ENCODE results near the gene ZNRF2.

ZNRF2 gene

GRCh38 chr7:30351286-30351685 is 66.9 kb downstream of the ZNRF2 start:
- Histone ChIP-seq H3K9me3 (ENCODE audit: control insufficient read depth, low read depth, low read length) (no peaks in the 10 kb centered on the region), H3K27ac (ENCODE audit: low read length) (no peak overlapping the region), H3K9ac (ENCODE audit: low read length) (no peak overlapping the region), H3K4me1 (ENCODE audit: control insufficient read depth, low read depth, low read length) (peaks cover 53% of the 10 kb centered on the region), H3K36me3 (ENCODE audit: control insufficient read depth, low read depth, low read length) (no peaks in the 10 kb centered on the region), H3K4me3 (ENCODE audit: low read length) (no peak overlapping the region), H3K27me3 (ENCODE audit: control insufficient read depth, insufficient read depth, low read length) (no peaks in the 10 kb centered on the region)

- Histone ChIP-seq H3K27ac (ENCODE audit: low read length) (no peak overlapping the region), H3K27me3 (ENCODE audit: control insufficient read depth, insufficient read depth, low read length) (no peaks in the 10 kb centered on the region), H3K9me3 (ENCODE audit: control insufficient read depth, low read depth, low read length) (no peaks in the 10 kb centered on the region), H3K4me1 (ENCODE audit: control insufficient read depth, low read depth, low read length) (peaks cover 53% of the 10 kb centered on the region), H3K9ac (ENCODE audit: low read length) (no peak overlapping the region), H3K4me3 (ENCODE audit: low read length) (no peak overlapping the region), H3K36me3 (ENCODE audit: control insufficient read depth, low read depth, low read length) (no peaks in the 10 kb centered on the region)
These were observed 67.3 kb downstream of the ZNRF2 start for GRCh38 chr7:30351724-30352123.

- Histone ChIP-seq H3K36me3 (ENCODE audit: control insufficient read depth, low read depth, low read length) (no peaks in the 10 kb centered on the region), H3K9ac (ENCODE audit: low read length) (no peak overlapping the region), H3K4me3 (ENCODE audit: low read length) (no peak overlapping the region), H3K27me3 (ENCODE audit: control insufficient read depth, insufficient read depth, low read length) (no peaks in the 10 kb centered on the region), H3K27ac (ENCODE audit: low read length) (no peak overlapping the region), H3K9me3 (ENCODE audit: control insufficient read depth, low read depth, low read length) (no peaks in the 10 kb centered on the region), H3K4me1 (ENCODE audit: control insufficient read depth, low read depth, low read length) (peaks cover 53% of the 10 kb centered on the region)
These were observed 67.8 kb downstream of the ZNRF2 start for GRCh38 chr7:30352169-30352568.

GRCh38 chr7:30353532-30353931 is 69.1 kb downstream of the ZNRF2 start:
- no peaks in the 10 kb centered on the region for H3K27me3 ChIP-seq (ENCODE audit: control insufficient read depth, insufficient read depth, low read length)
- peaks cover 47% of the 10 kb centered on the region for H3K4me1 ChIP-seq (ENCODE audit: control insufficient read depth, low read depth, low read length)
- no peak overlapping the region for H3K4me3 ChIP-seq (ENCODE audit: low read length)
- no peaks in the 10 kb centered on the region for H3K36me3 ChIP-seq (ENCODE audit: control insufficient read depth, low read depth, low read length)
- no peak overlapping the region for H3K9ac ChIP-seq (ENCODE audit: low read length)
- no peaks in the 10 kb centered on the region for H3K9me3 ChIP-seq (ENCODE audit: control insufficient read depth, low read depth, low read length)
- H3K27ac ChIP-seq (ENCODE audit: low read length) = no peak overlapping the region

GRCh38 chr7:30353932-30354607 is 69.7 kb downstream of the ZNRF2 start:
- H3K4me1 ChIP-seq (ENCODE audit: control insufficient read depth, low read depth, low read length) = peaks cover 47% of the 10 kb centered on the region

GRCh38 chr7:30354791-30355190 is 70.4 kb downstream of the ZNRF2 start:
- Histone ChIP-seq H3K4me3 (ENCODE audit: low read length) (no peak overlapping the region), H3K4me1 (ENCODE audit: control insufficient read depth, low read depth, low read length) (peaks cover 43% of the 10 kb centered on the region), H3K9ac (ENCODE audit: low read length) (no peak overlapping the region), H3K36me3 (ENCODE audit: control insufficient read depth, low read depth, low read length) (no peaks in the 10 kb centered on the region), H3K27me3 (ENCODE audit: control insufficient read depth, insufficient read depth, low read length) (no peaks in the 10 kb centered on the region), H3K9me3 (ENCODE audit: control insufficient read depth, low read depth, low read length) (no peaks in the 10 kb centered on the region), H3K27ac (ENCODE audit: low read length) (no peak overlapping the region)

More at GRCh38 chr7:30353932-30354607, 69.7 kb downstream of the ZNRF2 start:
- Histone ChIP-seq H3K27me3 (ENCODE audit: control insufficient read depth, insufficient read depth, low read length) (no peaks in the 10 kb centered on the region), H3K4me3 (ENCODE audit: low read length) (no peak overlapping the region), H3K9ac (ENCODE audit: low read length) (no peak overlapping the region), H3K27ac (ENCODE audit: low read length) (no peak overlapping the region), H3K9me3 (ENCODE audit: control insufficient read depth, low read depth, low read length) (no peaks in the 10 kb centered on the region), H3K36me3 (ENCODE audit: control insufficient read depth, low read depth, low read length) (no peaks in the 10 kb centered on the region)

GRCh38 chr7:30359957-30360356 is 75.6 kb downstream of the ZNRF2 start:
- H3K4me3 ChIP-seq (ENCODE audit: low read length) = no peak overlapping the region
- no peaks in the 10 kb centered on the region for H3K36me3 ChIP-seq (ENCODE audit: control insufficient read depth, low read depth, low read length)

GRCh38 chr7:30363778-30364563 is 79.6 kb downstream of the ZNRF2 start:
- no peak overlapping the region for H3K27ac ChIP-seq (ENCODE audit: low read length)

More at GRCh38 chr7:30359957-30360356, 75.6 kb downstream of the ZNRF2 start:
- Histone ChIP-seq H3K4me1 (ENCODE audit: control insufficient read depth, low read depth, low read length) (peaks cover 18% of the 10 kb centered on the region), H3K27ac (ENCODE audit: low read length) (no peak overlapping the region), H3K9ac (ENCODE audit: low read length) (no peak overlapping the region), H3K9me3 (ENCODE audit: control insufficient read depth, low read depth, low read length) (no peaks in the 10 kb centered on the region), H3K27me3 (ENCODE audit: control insufficient read depth, insufficient read depth, low read length) (no peaks in the 10 kb centered on the region)

GRCh38 chr7:30364773-30365172 is 80.4 kb downstream of the ZNRF2 start:
- Histone ChIP-seq H3K9ac (ENCODE audit: low read length) (no peak overlapping the region), H3K4me1 (ENCODE audit: control insufficient read depth, low read depth, low read length) (no peaks in the 10 kb centered on the region), H3K9me3 (ENCODE audit: control insufficient read depth, low read depth, low read length) (no peaks in the 10 kb centered on the region), H3K27me3 (ENCODE audit: control insufficient read depth, insufficient read depth, low read length) (no peaks in the 10 kb centered on the region), H3K36me3 (ENCODE audit: control insufficient read depth, low read depth, low read length) (no peaks in the 10 kb centered on the region), H3K27ac (ENCODE audit: low read length) (no peak overlapping the region), H3K4me3 (ENCODE audit: low read length) (no peak overlapping the region)

More at GRCh38 chr7:30363778-30364563, 79.6 kb downstream of the ZNRF2 start:
- H3K4me1 ChIP-seq (ENCODE audit: control insufficient read depth, low read depth, low read length) = peaks cover under 1% of the 10 kb centered on the region
- no peak overlapping the region for H3K4me3 ChIP-seq (ENCODE audit: low read length)
- no peaks in the 10 kb centered on the region for H3K9me3 ChIP-seq (ENCODE audit: control insufficient read depth, low read depth, low read length)
- H3K27me3 ChIP-seq (ENCODE audit: control insufficient read depth, insufficient read depth, low read length) = no peaks in the 10 kb centered on the region
- no peaks in the 10 kb centered on the region for H3K36me3 ChIP-seq (ENCODE audit: control insufficient read depth, low read depth, low read length)
- no peak overlapping the region for H3K9ac ChIP-seq (ENCODE audit: low read length)

GRCh38 chr7:30365621-30366020 is 81.2 kb downstream of the ZNRF2 start:
- no peaks in the 10 kb centered on the region for H3K4me1 ChIP-seq (ENCODE audit: control insufficient read depth, low read depth, low read length)
- no peak overlapping the region for H3K9ac ChIP-seq (ENCODE audit: low read length)
- H3K27ac ChIP-seq (ENCODE audit: low read length) = no peak overlapping the region
- H3K9me3 ChIP-seq (ENCODE audit: control insufficient read depth, low read depth, low read length) = no peaks in the 10 kb centered on the region
- H3K27me3 ChIP-seq (ENCODE audit: control insufficient read depth, insufficient read depth, low read length) = no peaks in the 10 kb centered on the region
- H3K36me3 ChIP-seq (ENCODE audit: control insufficient read depth, low read depth, low read length) = no peaks in the 10 kb centered on the region
- no peak overlapping the region for H3K4me3 ChIP-seq (ENCODE audit: low read length)

- no peaks in the 10 kb centered on the region for H3K9me3 ChIP-seq (ENCODE audit: control insufficient read depth, low read depth, low read length)
- no peaks in the 10 kb centered on the region for H3K27me3 ChIP-seq (ENCODE audit: control insufficient read depth, insufficient read depth, low read length)
- no peak overlapping the region for H3K4me3 ChIP-seq (ENCODE audit: low read length)
- no peaks in the 10 kb centered on the region for H3K4me1 ChIP-seq (ENCODE audit: control insufficient read depth, low read depth, low read length)
- no peak overlapping the region for H3K9ac ChIP-seq (ENCODE audit: low read length)
- H3K36me3 ChIP-seq (ENCODE audit: control insufficient read depth, low read depth, low read length) = no peaks in the 10 kb centered on the region
- H3K27ac ChIP-seq (ENCODE audit: low read length) = no peak overlapping the region
These were observed 82.2 kb downstream of the ZNRF2 start for GRCh38 chr7:30366606-30367005.

- no peaks in the 10 kb centered on the region for H3K9me3 ChIP-seq (ENCODE audit: control insufficient read depth, low read depth, low read length)
- no peak overlapping the region for H3K27ac ChIP-seq (ENCODE audit: low read length)
- no peak overlapping the region for H3K4me3 ChIP-seq (ENCODE audit: low read length)
- H3K36me3 ChIP-seq (ENCODE audit: control insufficient read depth, low read depth, low read length) = no peaks in the 10 kb centered on the region
- H3K4me1 ChIP-seq (ENCODE audit: control insufficient read depth, low read depth, low read length) = no peaks in the 10 kb centered on the region
- H3K27me3 ChIP-seq (ENCODE audit: control insufficient read depth, insufficient read depth, low read length) = no peaks in the 10 kb centered on the region
- no peak overlapping the region for H3K9ac ChIP-seq (ENCODE audit: low read length)
These were observed 83.2 kb downstream of the ZNRF2 start for GRCh38 chr7:30367561-30367960.

Data from iPS-18a (cell line).